NB4 (cell line): ENCODE results near the gene PAIP2B.

Experiments used
- DNase-seq: peaks from one replicate; pipeline ENCODE4 v3.0.0; 2010; ENCODE audit warnings: low read depth
- H3K4me3 ChIP-seq: one replicate; pipeline ENCODE4 v1.5.1; 2011; ENCODE audit warnings: mild to moderate bottlenecking, low read depth, low read length, moderate library complexity
- CTCF ChIP-seq: IDR thresholded peaks from one replicate; pipeline ENCODE4 v1.5.1; 2012; ENCODE audit warnings: low read depth, low read length
- MYC ChIP-seq: IDR thresholded peaks from 2 replicates; pipeline ENCODE4 v1.6.1; 2011; ENCODE audit warnings: low read depth, low read length
- POLR2A ChIP-seq: IDR thresholded peaks from 2 replicates; pipeline ENCODE4 v1.6.1; 2011; ENCODE audit warnings: mild to moderate bottlenecking; ENCODE audit not compliant: insufficient read length; ENCODE audit errors: extremely low read depth
- TF ChIP-seq, protein P1 (sequence below): IDR thresholded peaks from 2 replicates; pipeline ENCODE4 v1.6.1; 2011; ENCODE audit warnings: low read depth, low read length

PAIP2B gene

GRCh38 chr2:71256421-71256820, 29.5 kb upstream of the PAIP2B start:
- no peak for DNase-seq
- H3K4me3 ChIP-seq, result no peak overlapping the region
- TF ChIP-seq, protein P1, sequence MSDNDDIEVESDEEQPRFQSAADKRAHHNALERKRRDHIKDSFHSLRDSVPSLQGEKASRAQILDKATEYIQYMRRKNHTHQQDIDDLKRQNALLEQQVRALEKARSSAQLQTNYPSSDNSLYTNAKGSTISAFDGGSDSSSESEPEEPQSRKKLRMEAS, result no peak
- TF ChIP-seq CTCF (no peak), POLR2A (no peak), MYC (no peak)

DNA sequence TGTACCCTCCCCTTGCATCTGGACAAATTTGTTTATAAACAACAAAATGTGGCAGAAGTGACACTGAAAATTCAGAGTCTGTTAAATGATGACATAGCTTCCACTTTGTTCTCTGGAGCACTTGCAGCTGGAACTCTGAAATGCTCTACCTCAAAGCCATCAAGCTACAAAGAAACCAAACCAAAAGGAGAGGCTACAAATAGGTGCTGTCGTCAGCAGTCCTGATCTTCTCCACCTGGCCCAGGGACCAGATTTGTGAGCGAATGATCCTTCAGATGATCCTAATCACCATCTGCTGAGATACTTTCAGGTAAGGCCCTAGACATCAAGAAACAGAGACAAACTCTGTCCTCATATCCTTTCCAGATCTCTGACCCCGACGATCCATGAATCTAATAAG, 27.9 kb upstream of the PAIP2B start:
- TF ChIP-seq CTCF (no peak), POLR2A (no peak), MYC (no peak)
- TF ChIP-seq, protein P1, result no peak
- no peak overlapping the region for H3K4me3 ChIP-seq
- DNase-seq, result no peak

GRCh38 chr2:71254078-71254477, 27.2 kb upstream of the PAIP2B start:
- TF ChIP-seq MYC (no peak), POLR2A (no peak), CTCF (no peak)
- TF ChIP-seq, protein P1, result no peak
- H3K4me3 ChIP-seq, result no peak overlapping the region
- DNase-seq, result no peak

GRCh38 chr2:71253476-71253875, 26.6 kb upstream of the PAIP2B start:
- DNase-seq, result no peak
- TF ChIP-seq MYC (no peak), CTCF (no peak)
- H3K4me3 ChIP-seq, result no peak overlapping the region

DNA sequence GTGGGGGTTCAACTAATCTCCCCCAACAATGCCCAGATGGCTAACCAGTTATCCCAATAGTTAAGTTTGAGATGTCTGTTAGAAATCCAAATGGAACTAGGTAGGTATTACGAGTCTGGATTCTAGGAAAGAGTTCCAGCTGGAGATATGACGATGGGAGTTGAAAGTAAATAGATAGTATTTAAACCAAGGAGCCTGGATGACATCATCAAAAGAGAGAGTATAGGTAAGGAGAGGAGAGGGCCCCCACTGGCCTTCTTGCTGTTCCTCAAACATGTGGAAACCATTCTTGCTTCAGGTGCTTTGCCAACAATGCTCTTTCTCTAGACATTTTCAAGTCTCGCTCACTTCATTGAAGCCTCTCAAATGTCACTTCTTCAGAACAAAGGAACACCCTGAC, 26.0 kb upstream of the PAIP2B start:
- no peak overlapping the region for H3K4me3 ChIP-seq
- no peak for DNase-seq
- TF ChIP-seq CTCF, result no peak

GRCh38 chr2:71250935-71251334, 24.0 kb upstream of the PAIP2B start:
- H3K4me3 ChIP-seq, result no peak overlapping the region
- no peak for DNase-seq
- TF ChIP-seq POLR2A (no peak), CTCF (no peak), MYC (no peak)
- TF ChIP-seq, protein P1, result no peak
